Activated B cell treated with CpG ODN at 0.5 μM for 24 hours (primary cell): ENCODE data around the gene PPP2R2C. TPM values are rescaled to one million over a fixed set of nuclear protein-coding genes. Genes with fewer than 3 reads are reported as not detected.

ENCODE experiments used
- ATAC-seq: fragments of 200-7000 bp; cut with Tn5 transposase; one replicate; pipeline ENCODE4 v1.10.0; 2021; ENCODE audit warnings: low read depth, mild to moderate bottlenecking, moderate library complexity
- CTCF ChIA-PET: fragments of 350-600 bp; sonication (Branson Sonifier 250); formaldehyde crosslinking; loops from one replicate; lab custom pipeline; 2021; ENCODE audit warnings: antibody characterized with exemption; lab: Charles Lee
- POLR2A ChIA-PET: fragments of 350-600 bp; sonication (Branson Sonifier 250); formaldehyde crosslinking; loops from one replicate; lab custom pipeline; 2021; ENCODE audit warnings: antibody characterized with exemption; lab: Charles Lee
- DNase-seq: peaks from one replicate; pipeline ENCODE4 v3.0.0; 2022
- H3K27ac Mint-ChIP-seq: one replicate; pipeline ENCODE4 v1.8.0; 2020; ENCODE audit warnings: mixed read lengths
- H3K27me3 Mint-ChIP-seq: one replicate; pipeline ENCODE4 v1.8.0; 2021; ENCODE audit warnings: mixed read lengths
- H3K36me3 Mint-ChIP-seq: one replicate; pipeline ENCODE4 v1.8.0; 2021; ENCODE audit warnings: low read depth, mixed read lengths
- H3K4me1 Mint-ChIP-seq: one replicate; pipeline ENCODE4 v1.8.0; 2021; ENCODE audit warnings: mixed read lengths
- H3K4me3 Mint-ChIP-seq: one replicate; pipeline ENCODE4 v1.8.0; 2020; ENCODE audit warnings: mild to moderate bottlenecking, mixed read lengths
- H3K9me3 Mint-ChIP-seq: one replicate; pipeline ENCODE4 v1.8.0; 2020; ENCODE audit warnings: mixed read lengths
- intact Hi-C: fragments of 100-400 bp; cut with micrococcal nuclease; formaldehyde crosslinking; loops from one replicate; pipeline ENCODE4 v1.15.1; 2024
- total RNA-seq: library from RNA; stranded (reverse); gene quantifications from 2 replicates; pipeline ENCODE4 v1.2.3, GENCODE V29; 2022
- TF ChIP-seq, protein P1 (sequence below): fragments of 200-600 bp; IDR thresholded peaks from one replicate; pipeline ENCODE4 v1.8.0; 2022; ENCODE audit warnings: antibody characterized with exemption, mild to moderate bottlenecking

Gene PPP2R2C
- total RNA-seq, 1 donor from 2014 or later = not detected

DNA sequence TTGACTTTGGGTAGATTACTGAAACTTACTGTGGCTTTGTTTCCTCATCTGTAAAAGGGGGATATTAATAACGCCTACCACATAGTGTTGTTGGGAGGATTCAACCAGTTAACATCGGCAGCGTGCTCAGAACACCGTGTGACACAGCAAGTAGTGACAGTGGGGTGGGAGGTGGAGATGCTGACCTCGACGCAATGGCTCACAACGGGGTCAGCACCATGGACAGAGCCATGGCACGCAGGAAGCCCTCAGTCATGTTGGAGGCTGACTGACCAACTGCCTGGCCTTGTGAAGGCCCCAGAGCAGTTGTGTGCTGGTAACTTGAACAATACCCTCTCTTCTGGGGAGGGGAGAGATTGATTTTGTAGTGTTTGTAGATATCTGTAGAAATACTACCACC, 109.5 kb downstream of the PPP2R2C start:
- no peak for ATAC-seq
- intact Hi-C loops = no loop called here
- H3K36me3 Mint-ChIP-seq = no peaks in the 10 kb centered on the region

DNA sequence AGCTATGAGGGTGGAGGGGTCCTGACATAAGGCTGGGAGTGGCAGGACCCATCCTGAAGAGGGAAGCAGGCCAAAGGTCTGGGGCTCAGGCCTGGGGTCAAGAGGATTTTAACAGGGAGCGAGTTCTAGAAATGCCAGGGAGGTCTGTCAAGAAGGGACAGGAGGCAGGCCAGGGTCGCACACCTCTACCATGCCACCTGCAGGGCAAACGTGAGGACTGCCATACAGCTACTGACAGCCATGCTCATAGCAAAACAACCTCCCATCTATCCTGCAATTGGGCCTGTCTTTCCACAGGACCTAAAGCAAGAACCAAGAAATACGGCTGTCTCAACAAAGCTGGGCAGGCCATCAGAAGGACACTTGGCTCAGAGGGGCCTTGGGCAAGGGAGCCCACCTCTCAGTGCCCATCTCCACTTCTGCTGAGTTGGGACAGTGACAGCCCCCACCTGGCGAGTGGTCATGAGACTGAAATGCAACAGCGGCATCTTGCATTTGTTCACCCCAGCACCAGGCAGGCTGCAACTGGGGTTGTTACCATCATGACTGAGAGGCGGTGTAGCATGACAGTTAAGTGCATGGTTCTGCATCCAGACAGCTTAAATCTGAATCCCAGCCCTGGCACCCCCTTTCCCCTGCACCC, 110.0 kb downstream of the PPP2R2C start:
- DNase-seq (no peak), ATAC-seq (no peak)
- TF ChIP-seq, protein P1, sequence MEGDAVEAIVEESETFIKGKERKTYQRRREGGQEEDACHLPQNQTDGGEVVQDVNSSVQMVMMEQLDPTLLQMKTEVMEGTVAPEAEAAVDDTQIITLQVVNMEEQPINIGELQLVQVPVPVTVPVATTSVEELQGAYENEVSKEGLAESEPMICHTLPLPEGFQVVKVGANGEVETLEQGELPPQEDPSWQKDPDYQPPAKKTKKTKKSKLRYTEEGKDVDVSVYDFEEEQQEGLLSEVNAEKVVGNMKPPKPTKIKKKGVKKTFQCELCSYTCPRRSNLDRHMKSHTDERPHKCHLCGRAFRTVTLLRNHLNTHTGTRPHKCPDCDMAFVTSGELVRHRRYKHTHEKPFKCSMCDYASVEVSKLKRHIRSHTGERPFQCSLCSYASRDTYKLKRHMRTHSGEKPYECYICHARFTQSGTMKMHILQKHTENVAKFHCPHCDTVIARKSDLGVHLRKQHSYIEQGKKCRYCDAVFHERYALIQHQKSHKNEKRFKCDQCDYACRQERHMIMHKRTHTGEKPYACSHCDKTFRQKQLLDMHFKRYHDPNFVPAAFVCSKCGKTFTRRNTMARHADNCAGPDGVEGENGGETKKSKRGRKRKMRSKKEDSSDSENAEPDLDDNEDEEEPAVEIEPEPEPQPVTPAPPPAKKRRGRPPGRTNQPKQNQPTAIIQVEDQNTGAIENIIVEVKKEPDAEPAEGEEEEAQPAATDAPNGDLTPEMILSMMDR = no peak
- H3K27me3 Mint-ChIP-seq = peaks cover 6% of the 10 kb centered on the region
- intact Hi-C loops = no loop called here
- H3K4me1 Mint-ChIP-seq = no peaks in the 10 kb centered on the region
- H3K36me3 Mint-ChIP-seq = no peaks in the 10 kb centered on the region
- CTCF ChIA-PET = interaction anchor here (1.6 kb wide), 1 partner anchor 35 kb away, joined by 3 read pairs; no protein-coding TSS in a partner anchor
- H3K4me3 Mint-ChIP-seq = no peak overlapping the region
- no peaks in the 10 kb centered on the region for H3K9me3 Mint-ChIP-seq
- POLR2A ChIA-PET = no interaction called here
- H3K27ac Mint-ChIP-seq = no peak overlapping the region

More for the DNA sequence above, 109.5 kb downstream of the PPP2R2C start:
- peaks cover 6% of the 10 kb centered on the region for H3K27me3 Mint-ChIP-seq
- CTCF ChIA-PET = no interaction called here
- no peak overlapping the region for H3K27ac Mint-ChIP-seq
- POLR2A ChIA-PET = no interaction called here
- no peaks in the 10 kb centered on the region for H3K9me3 Mint-ChIP-seq
- no peak for DNase-seq
- no peak overlapping the region for H3K4me3 Mint-ChIP-seq
- H3K4me1 Mint-ChIP-seq = no peaks in the 10 kb centered on the region
- TF ChIP-seq, protein P1 = no peak

DNA sequence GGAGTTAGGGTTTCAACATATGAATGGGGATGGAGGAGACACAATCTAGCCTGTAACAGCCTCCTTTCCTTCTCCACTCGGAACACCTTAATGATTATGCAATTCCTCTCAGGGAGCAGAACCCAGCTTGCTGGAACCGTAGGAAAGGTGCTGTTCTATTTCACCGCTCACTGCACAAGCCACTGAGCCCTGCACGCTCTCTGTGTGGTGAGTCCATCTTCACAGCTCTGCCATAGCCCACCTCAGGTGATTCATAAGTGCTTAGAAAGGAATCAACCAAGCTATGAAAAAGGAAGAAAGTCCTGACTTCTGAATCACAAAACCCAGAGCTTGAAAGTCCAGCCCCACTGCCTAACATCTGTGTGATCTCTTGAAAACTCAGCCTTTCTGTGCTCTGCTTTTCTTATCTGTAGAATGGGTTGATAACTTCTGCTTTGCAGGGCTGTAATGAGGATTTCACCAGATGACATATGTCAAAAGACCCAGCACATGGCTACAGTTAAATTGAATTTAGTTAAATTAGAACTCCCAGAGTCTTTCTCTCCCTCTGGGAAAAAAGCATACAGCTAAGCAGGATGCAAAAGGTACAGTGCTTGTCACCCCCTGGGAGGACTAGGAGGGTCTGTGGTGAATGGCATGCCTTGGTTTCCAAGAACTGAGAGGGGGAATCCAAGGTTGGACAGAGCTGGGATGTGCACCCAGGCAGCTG, 111.2 kb downstream of the PPP2R2C start:
- peaks cover 6% of the 10 kb centered on the region for H3K27me3 Mint-ChIP-seq
- ChIA-PET POLR2A (no interaction called here), CTCF (interaction anchor here (1.6 kb wide), 1 partner anchor 34 kb away, joined by 3 read pairs; no protein-coding TSS in a partner anchor)
- H3K4me3 Mint-ChIP-seq = no peak overlapping the region
- H3K36me3 Mint-ChIP-seq = no peaks in the 10 kb centered on the region
- TF ChIP-seq, protein P1 = no peak
- intact Hi-C loops = no loop called here
- ATAC-seq = no peak
- no peaks in the 10 kb centered on the region for H3K4me1 Mint-ChIP-seq
- H3K27ac Mint-ChIP-seq = no peak overlapping the region
- no peaks in the 10 kb centered on the region for H3K9me3 Mint-ChIP-seq
- no peak for DNase-seq

DNA sequence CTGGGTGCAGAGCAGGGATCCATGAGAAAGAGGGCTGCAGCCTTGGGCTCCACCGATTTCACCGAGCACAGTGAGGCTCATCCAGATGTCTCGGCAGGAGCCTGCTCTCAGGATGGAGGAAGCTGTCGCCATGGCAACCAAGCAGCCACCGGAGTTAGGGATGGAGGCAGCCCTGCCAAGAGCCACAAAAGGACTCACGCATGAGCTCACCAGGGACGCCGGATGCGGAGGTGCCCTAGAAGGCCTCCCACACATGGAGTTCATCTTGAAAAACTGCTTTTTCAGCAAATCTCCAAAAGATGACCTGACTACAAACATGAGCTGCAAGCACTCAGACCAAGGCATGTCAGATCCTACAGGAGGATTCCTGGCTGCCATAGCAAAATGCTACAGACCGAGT, 112.0 kb downstream of the PPP2R2C start:
- Mint-ChIP-seq H3K27ac (no peak overlapping the region), H3K4me1 (no peaks in the 10 kb centered on the region), H3K27me3 (peaks cover 6% of the 10 kb centered on the region), H3K9me3 (no peaks in the 10 kb centered on the region), H3K4me3 (no peak overlapping the region), H3K36me3 (no peaks in the 10 kb centered on the region)
- DNase-seq (no peak), ATAC-seq (no peak)
- intact Hi-C loops = no loop called here
- TF ChIP-seq, protein P1 = no peak
- POLR2A ChIA-PET = no interaction called here
- CTCF ChIA-PET = interaction anchor here (1.2 kb wide), 1 partner anchor 33 kb away, joined by 4 read pairs; no protein-coding TSS in a partner anchor
